ENCODE results near the gene KCNIP1. TPM values are rescaled to one million over a fixed set of nuclear protein-coding genes. Genes with fewer than 3 reads are reported as not detected.
"Not testable (repeated sequence)": the region's sequence is repeated elsewhere in the genome, so short reads cannot be mapped to it uniquely, and the experiment has no call there.

The KCNIP1 gene
- total RNA-seq, 1 donor from 2014 or later: not detected

GRCh38 chr5:170750791-170751190 is 247.0 kb downstream of the KCNIP1 start:
- Mint-ChIP-seq H3K36me3 (ENCODE audit: low read depth) (no peaks in the 10 kb centered on the region), H3K27ac (no peak overlapping the region), H3K4me3 (no peak overlapping the region), H3K27me3 (ENCODE audit: insufficient read depth) (peaks cover 2% of the 10 kb centered on the region), H3K4me1 (ENCODE audit: low read depth) (no peaks in the 10 kb centered on the region), H3K9me3 (no peaks in the 10 kb centered on the region)
- intact Hi-C loops (cut with micrococcal nuclease): no loop called here
- no peak for DNase-seq (ENCODE audit: low spot score)

GRCh38 chr5:170751631-170752030 is 247.8 kb downstream of the KCNIP1 start:
- no peaks in the 10 kb centered on the region for H3K4me1 Mint-ChIP-seq (ENCODE audit: low read depth)
- H3K36me3 Mint-ChIP-seq (ENCODE audit: low read depth): no peaks in the 10 kb centered on the region
- intact Hi-C loops (cut with micrococcal nuclease): no loop called here

GRCh38 chr5:170752257-170753215 is 248.7 kb downstream of the KCNIP1 start:
- Mint-ChIP-seq H3K4me3 (no peak overlapping the region), H3K27me3 (ENCODE audit: insufficient read depth) (peaks cover 2% of the 10 kb centered on the region), H3K4me1 (ENCODE audit: low read depth) (no peaks in the 10 kb centered on the region), H3K36me3 (ENCODE audit: low read depth) (no peaks in the 10 kb centered on the region), H3K27ac (no peak overlapping the region), H3K9me3 (no peaks in the 10 kb centered on the region)
- DNase-seq (ENCODE audit: low spot score): no peak
- intact Hi-C loops (cut with micrococcal nuclease): no loop called here

More at GRCh38 chr5:170751631-170752030, 247.8 kb downstream of the KCNIP1 start:
- Mint-ChIP-seq H3K27me3 (ENCODE audit: insufficient read depth) (peaks cover 2% of the 10 kb centered on the region), H3K9me3 (no peaks in the 10 kb centered on the region), H3K27ac (no peak overlapping the region), H3K4me3 (no peak overlapping the region)
- no peak for DNase-seq (ENCODE audit: low spot score)

GRCh38 chr5:170753311-170753710 is 249.5 kb downstream of the KCNIP1 start:
- Mint-ChIP-seq H3K4me3 (no peak overlapping the region), H3K27ac (no peak overlapping the region), H3K27me3 (ENCODE audit: insufficient read depth) (peaks cover 2% of the 10 kb centered on the region), H3K9me3 (no peaks in the 10 kb centered on the region), H3K4me1 (ENCODE audit: low read depth) (no peaks in the 10 kb centered on the region), H3K36me3 (ENCODE audit: low read depth) (no peaks in the 10 kb centered on the region)
- no peak for DNase-seq (ENCODE audit: low spot score)
- intact Hi-C loops (cut with micrococcal nuclease): no loop called here

GRCh38 chr5:170754508-170754907 is 250.7 kb downstream of the KCNIP1 start:
- H3K9me3 Mint-ChIP-seq; DNase-seq (ENCODE audit: low spot score); H3K27ac Mint-ChIP-seq; H3K4me1 Mint-ChIP-seq (ENCODE audit: low read depth); H3K36me3 Mint-ChIP-seq (ENCODE audit: low read depth); H3K4me3 Mint-ChIP-seq; H3K27me3 Mint-ChIP-seq (ENCODE audit: insufficient read depth); intact Hi-C loops (cut with micrococcal nuclease): not testable (repeated sequence)

GRCh38 chr5:170755679-170756456 is 252.0 kb downstream of the KCNIP1 start:
- H3K27ac Mint-ChIP-seq: no peak overlapping the region
- no peaks in the 10 kb centered on the region for H3K4me1 Mint-ChIP-seq (ENCODE audit: low read depth)
- intact Hi-C loops (cut with micrococcal nuclease): no loop called here
- no peak overlapping the region for H3K4me3 Mint-ChIP-seq
- peaks cover 5% of the 10 kb centered on the region for H3K27me3 Mint-ChIP-seq (ENCODE audit: insufficient read depth)
- no peaks in the 10 kb centered on the region for H3K36me3 Mint-ChIP-seq (ENCODE audit: low read depth)
- no peaks in the 10 kb centered on the region for H3K9me3 Mint-ChIP-seq
- no peak for DNase-seq (ENCODE audit: low spot score)

- H3K27me3 Mint-ChIP-seq (ENCODE audit: insufficient read depth): peaks cover 7% of the 10 kb centered on the region
- H3K9me3 Mint-ChIP-seq: no peaks in the 10 kb centered on the region
- no peaks in the 10 kb centered on the region for H3K36me3 Mint-ChIP-seq (ENCODE audit: low read depth)
- H3K27ac Mint-ChIP-seq: no peak overlapping the region
- no peak overlapping the region for H3K4me3 Mint-ChIP-seq
- intact Hi-C loops (cut with micrococcal nuclease): no loop called here
- no peak for DNase-seq (ENCODE audit: low spot score)
- H3K4me1 Mint-ChIP-seq (ENCODE audit: low read depth): no peaks in the 10 kb centered on the region
These were observed 252.9 kb downstream of the KCNIP1 start for GRCh38 chr5:170756691-170757090.

GRCh38 chr5:170757182-170757601 is 253.4 kb downstream of the KCNIP1 start:
- no peak overlapping the region for H3K4me3 Mint-ChIP-seq
- H3K27me3 Mint-ChIP-seq (ENCODE audit: insufficient read depth): peaks cover 7% of the 10 kb centered on the region
- DNase-seq (ENCODE audit: low spot score): no peak
- intact Hi-C loops (cut with micrococcal nuclease): no loop called here
- no peak overlapping the region for H3K27ac Mint-ChIP-seq
- H3K9me3 Mint-ChIP-seq: no peaks in the 10 kb centered on the region
- H3K36me3 Mint-ChIP-seq (ENCODE audit: low read depth): no peaks in the 10 kb centered on the region
- H3K4me1 Mint-ChIP-seq (ENCODE audit: low read depth): no peaks in the 10 kb centered on the region

- Mint-ChIP-seq H3K27me3 (ENCODE audit: insufficient read depth) (peaks cover 6% of the 10 kb centered on the region), H3K9me3 (no peaks in the 10 kb centered on the region), H3K4me3 (no peak overlapping the region), H3K27ac (no peak overlapping the region), H3K36me3 (ENCODE audit: low read depth) (no peaks in the 10 kb centered on the region), H3K4me1 (ENCODE audit: low read depth) (no peaks in the 10 kb centered on the region)
- DNase-seq (ENCODE audit: low spot score): no peak
- intact Hi-C loops (cut with micrococcal nuclease): no loop called here
These were observed 253.8 kb downstream of the KCNIP1 start for GRCh38 chr5:170757669-170758068.

GRCh38 chr5:170758481-170758880 is 254.7 kb downstream of the KCNIP1 start:
- Mint-ChIP-seq H3K27me3 (ENCODE audit: insufficient read depth) (peaks cover 6% of the 10 kb centered on the region), H3K36me3 (ENCODE audit: low read depth) (no peaks in the 10 kb centered on the region), H3K9me3 (no peaks in the 10 kb centered on the region), H3K4me3 (no peak overlapping the region), H3K4me1 (ENCODE audit: low read depth) (no peaks in the 10 kb centered on the region), H3K27ac (no peak overlapping the region)
- intact Hi-C loops (cut with micrococcal nuclease): no loop called here
- no peak for DNase-seq (ENCODE audit: low spot score)

- Mint-ChIP-seq H3K36me3 (ENCODE audit: low read depth) (no peaks in the 10 kb centered on the region), H3K4me3 (no peak overlapping the region), H3K27me3 (ENCODE audit: insufficient read depth) (peaks cover 6% of the 10 kb centered on the region), H3K9me3 (no peaks in the 10 kb centered on the region), H3K27ac (no peak overlapping the region), H3K4me1 (ENCODE audit: low read depth) (no peaks in the 10 kb centered on the region)
- DNase-seq (ENCODE audit: low spot score): no peak
- intact Hi-C loops (cut with micrococcal nuclease): no loop called here
These were observed 256.3 kb downstream of the KCNIP1 start for GRCh38 chr5:170760113-170760512.

- Mint-ChIP-seq H3K36me3 (ENCODE audit: low read depth) (no peaks in the 10 kb centered on the region), H3K27me3 (ENCODE audit: insufficient read depth) (peaks cover 6% of the 10 kb centered on the region), H3K4me3 (no peak overlapping the region), H3K4me1 (ENCODE audit: low read depth) (no peaks in the 10 kb centered on the region), H3K9me3 (no peaks in the 10 kb centered on the region), H3K27ac (no peak overlapping the region)
- intact Hi-C loops (cut with micrococcal nuclease): no loop called here
- DNase-seq (ENCODE audit: low spot score): no peak
These were observed 257.4 kb downstream of the KCNIP1 start for GRCh38 chr5:170761048-170761707.

GRCh38 chr5:170761708-170762066 is 257.9 kb downstream of the KCNIP1 start:
- no peak overlapping the region for H3K27ac Mint-ChIP-seq
- H3K4me1 Mint-ChIP-seq (ENCODE audit: low read depth): no peaks in the 10 kb centered on the region
- no peaks in the 10 kb centered on the region for H3K36me3 Mint-ChIP-seq (ENCODE audit: low read depth)
- H3K4me3 Mint-ChIP-seq: no peak overlapping the region
- peaks cover 6% of the 10 kb centered on the region for H3K27me3 Mint-ChIP-seq (ENCODE audit: insufficient read depth)
- no peaks in the 10 kb centered on the region for H3K9me3 Mint-ChIP-seq
- no peak for DNase-seq (ENCODE audit: low spot score)
- intact Hi-C loops (cut with micrococcal nuclease): no loop called here
